H9 (cell line): ENCODE data around the gene GRIK4. TPM values are rescaled to one million over a fixed set of nuclear protein-coding genes. Genes with fewer than 3 reads are reported as not detected.

Experiments
- DNase-seq: peaks from one replicate; pipeline ENCODE4 v3.0.0-alpha.2; 2017
- H2AFZ ChIP-seq: one replicate; pipeline ENCODE4 v1.6.1; 2013; ENCODE audit warnings: mild to moderate bottlenecking, low read length, control low read depth, moderate library complexity
- H2AK5ac ChIP-seq: 2 replicates; pipeline ENCODE4 v1.6.1; 2013; ENCODE audit warnings: low read length, control low read depth, mixed read lengths; ENCODE audit not compliant: insufficient read length
- H2BK120ac ChIP-seq: one replicate; pipeline ENCODE4 v1.6.1; 2013; ENCODE audit warnings: low read depth, mild to moderate bottlenecking, low read length, control low read depth, inconsistent platforms; ENCODE audit not compliant: poor library complexity, severe bottlenecking
- H2BK12ac ChIP-seq: 2 replicates; pipeline ENCODE4 v1.6.1; 2013; ENCODE audit warnings: low read length, control low read depth, mixed read lengths, low read depth; ENCODE audit not compliant: insufficient read length
- H2BK15ac ChIP-seq: 2 replicates; pipeline ENCODE4 v1.6.1; 2013; ENCODE audit warnings: low read depth, low read length, control low read depth
- H2BK20ac ChIP-seq: one replicate; pipeline ENCODE4 v1.6.1; 2013; ENCODE audit warnings: low read depth, mild to moderate bottlenecking, low read length, control low read depth, inconsistent platforms; ENCODE audit not compliant: poor library complexity, severe bottlenecking
- H2BK5ac ChIP-seq: 2 replicates; pipeline ENCODE4 v1.6.1; 2013; ENCODE audit warnings: low read length, control low read depth, mixed read lengths; ENCODE audit not compliant: insufficient read length
- H3K14ac ChIP-seq: 2 replicates; pipeline ENCODE4 v1.6.1; 2013; ENCODE audit warnings: low read length, control low read depth; ENCODE audit not compliant: insufficient read depth
- H3K18ac ChIP-seq: 2 replicates; pipeline ENCODE4 v1.6.1; 2013; ENCODE audit warnings: low read depth, mild to moderate bottlenecking, mixed read lengths, low read length, control low read depth; ENCODE audit not compliant: insufficient read length
- H3K23ac ChIP-seq: 2 replicates; pipeline ENCODE4 v1.6.1; 2013; ENCODE audit warnings: low read length, control low read depth, mixed read lengths, low read depth; ENCODE audit not compliant: insufficient read length
- H3K23me2 ChIP-seq: 2 replicates; pipeline ENCODE4 v1.6.1; 2013; ENCODE audit warnings: low read depth, mild to moderate bottlenecking, mixed read lengths, low read length, control low read depth; ENCODE audit not compliant: insufficient read length, poor library complexity, severe bottlenecking
- H3K27ac ChIP-seq: 2 replicates; pipeline ENCODE4 v1.5.1; 2013; ENCODE audit warnings: low read length, control low read depth, mixed read lengths, low read depth; ENCODE audit not compliant: insufficient read length
- H3K27me3 ChIP-seq: 2 replicates; pipeline ENCODE4 v1.6.1; 2013; ENCODE audit warnings: low read length, control low read depth, inconsistent platforms; ENCODE audit not compliant: insufficient read depth
- H3K4ac ChIP-seq: 2 replicates; pipeline ENCODE4 v1.6.1; 2013; ENCODE audit warnings: low read depth, mild to moderate bottlenecking, control low read depth, inconsistent platforms, low read length, moderate library complexity
- H3K4me1 ChIP-seq: 2 replicates; pipeline ENCODE4 v1.6.1; 2013; ENCODE audit warnings: low read length, control low read depth, inconsistent platforms; ENCODE audit not compliant: insufficient read depth
- H3K4me2 ChIP-seq: 2 replicates; pipeline ENCODE4 v1.6.1; 2013; ENCODE audit warnings: low read length, control low read depth, mixed read lengths; ENCODE audit not compliant: insufficient read length, insufficient read depth
- H3K56ac ChIP-seq: 2 replicates; pipeline ENCODE4 v1.6.1; 2013; ENCODE audit warnings: low read depth, mild to moderate bottlenecking, mixed read lengths, low read length, control low read depth; ENCODE audit not compliant: insufficient read length
- H3K79me1 ChIP-seq: 2 replicates; pipeline ENCODE4 v1.6.1; 2013; ENCODE audit warnings: low read depth, mild to moderate bottlenecking, moderate library complexity, low read length, control low read depth, inconsistent platforms; ENCODE audit not compliant: insufficient read depth, poor library complexity, severe bottlenecking
- H3K79me2 ChIP-seq: 2 replicates; pipeline ENCODE4 v1.6.1; 2013; ENCODE audit warnings: low read length, control low read depth, inconsistent platforms; ENCODE audit not compliant: insufficient read depth
- H3K9ac ChIP-seq: 2 replicates; pipeline ENCODE4 v1.6.1; 2013; ENCODE audit warnings: low read length, control low read depth, mixed read lengths; ENCODE audit not compliant: insufficient read length; ENCODE audit errors: extremely low read depth
- H3K9me3 ChIP-seq: one replicate; pipeline ENCODE4 v1.6.1; 2013; ENCODE audit warnings: low read depth, low read length, inconsistent platforms; ENCODE audit not compliant: control insufficient read depth
- H3T11ph ChIP-seq: one replicate; pipeline ENCODE4 v1.6.1; 2013; ENCODE audit warnings: mild to moderate bottlenecking, low read length, control low read depth, inconsistent platforms
- H4K20me1 ChIP-seq: one replicate; pipeline ENCODE4 v1.6.1; 2013; ENCODE audit not compliant: control insufficient read depth, insufficient read length, insufficient read depth
- H4K5ac ChIP-seq: 2 replicates; pipeline ENCODE4 v1.6.1; 2013; ENCODE audit warnings: low read depth, mild to moderate bottlenecking, mixed read lengths, low read length, control low read depth; ENCODE audit not compliant: insufficient read length
- H4K8ac ChIP-seq: replicated peaks from 2 replicates; pipeline ENCODE4 v1.6.1; 2013; ENCODE audit warnings: low read length, control low read depth, mixed read lengths, low read depth; ENCODE audit not compliant: insufficient read length
- H4K91ac ChIP-seq: 2 replicates; pipeline ENCODE4 v1.6.1; 2013; ENCODE audit warnings: low read depth, mild to moderate bottlenecking, moderate library complexity, mixed read lengths, low read length, control low read depth; ENCODE audit not compliant: insufficient read length
- H3K27ac Mint-ChIP-seq, 3 experiments: 2 replicates in 2 of 3; 3 replicates in 1 of 3; pipeline ENCODE4 v1.8.0; 2020 to 2021; ENCODE audit warnings: mixed read lengths in 3 of 3, mild to moderate bottlenecking in 1 of 3, moderate library complexity in 1 of 3
- H3K27me3 Mint-ChIP-seq: 2 replicates; pipeline ENCODE4 v1.8.0; 2021; ENCODE audit warnings: low read depth, mild to moderate bottlenecking, moderate library complexity, mixed read lengths
- H3K36me3 Mint-ChIP-seq, 3 experiments: 2 replicates in 2 of 3; 3 replicates in 1 of 3; pipeline ENCODE4 v1.8.0; 2020 to 2021; ENCODE audit warnings: low read depth in 3 of 3, mixed read lengths in 3 of 3; ENCODE audit not compliant: insufficient read depth in 1 of 3
- H3K4me1 Mint-ChIP-seq, 2 experiments: 2 replicates each; pipeline ENCODE4 v1.8.0; 2020; ENCODE audit warnings: mixed read lengths in 2 of 2
- H3K4me3 Mint-ChIP-seq, 2 experiments: 2 replicates in 1 of 2; 3 replicates in 1 of 2; pipeline ENCODE4 v1.8.0; 2020 to 2021; ENCODE audit warnings: mild to moderate bottlenecking in 2 of 2, mixed read lengths in 2 of 2, moderate library complexity in 1 of 2
- H3K9me3 Mint-ChIP-seq, 2 experiments: 2 replicates in 1 of 2; 3 replicates in 1 of 2; pipeline ENCODE4 v1.8.0; 2020; ENCODE audit warnings: mild to moderate bottlenecking in 2 of 2, mixed read lengths in 2 of 2, moderate library complexity in 1 of 2
- CTCF ChIP-seq: fragments of 200-600 bp; sonication (generic); conservative IDR thresholded peaks from 3 replicates; pipeline ENCODE4 v1.8.0; 2021; ENCODE audit warnings: antibody characterized with exemption, mild to moderate bottlenecking
- WGBS: extraction: QIAGEN DNeasy Blood & Tissue Kit; methylation state at CpG from one replicate; pipeline ENCODE4 v1.1.7; 2013; ENCODE audit warnings: missing lambda C conversion rate, low lambda C conversion rate, mixed read lengths; ENCODE audit not compliant: insufficient read length; ENCODE audit errors: extremely low coverage; 5-methylcytosine and 5-hydroxymethylcytosine counted together
- total RNA-seq: library from RNA; stranded (reverse); gene quantifications from 2 replicates; pipeline ENCODE4 v1.2.1, GENCODE V29; 2021

The GRIK4 gene
- total RNA-seq, 1 experiment from 2014 or later = 2.3 TPM

GRCh38 chr11:120869097-120869496 is 357.5 kb downstream of the GRIK4 start:
- Mint-ChIP-seq H3K27ac (no peak overlapping the region), H3K4me3 (no peak overlapping the region), H3K27me3 (peaks cover 22% of the 10 kb centered on the region), H3K9me3 (no peaks in the 10 kb centered on the region; a peak in 1 of 5 replicates), H3K36me3 (peaks cover 0 to 2% (median 0%) of the 10 kb centered on the region in 3 experiments; a peak in 1 of 7 replicates), H3K4me1 (peaks cover 19 to 21% of the 10 kb centered on the region in 2 experiments)
- Histone ChIP-seq H3K9ac (no peak overlapping the region), H4K20me1 (no peaks in the 10 kb centered on the region), H3K9me3 (no peaks in the 10 kb centered on the region), H3K56ac (no peak overlapping the region), H3K4me2 (no peak overlapping the region), H3K18ac (no peak overlapping the region), H2BK15ac (no peak overlapping the region), H2AFZ (no peak overlapping the region), H3K23me2 (no peaks in the 10 kb centered on the region), H2BK120ac (no peak overlapping the region), H4K5ac (no peak overlapping the region), H3K79me1 (no peaks in the 10 kb centered on the region), H3K23ac (no peak overlapping the region), H2AK5ac (no peak overlapping the region), H3K4ac (no peak overlapping the region), H3K79me2 (no peaks in the 10 kb centered on the region), H2BK5ac (no peak overlapping the region), H3K4me1 (no peaks in the 10 kb centered on the region), H3K27ac (no peak overlapping the region), H3K14ac (no peak overlapping the region), H3K27me3 (no peaks in the 10 kb centered on the region), H2BK12ac (no peak overlapping the region), H4K91ac (no peak overlapping the region), H4K8ac (no peak overlapping the region), H3T11ph (no peak overlapping the region), H2BK20ac (no peak overlapping the region)
- DNase-seq = no peak
- TF ChIP-seq CTCF = no peak
- no CpG with 5 or more reads among the region's 7 CpGs for WGBS
